GM18867 (cell line): ENCODE data around the gene MGLL.

ENCODE experiments used
- ATAC-seq: cut with Tn5 transposase; IDR thresholded peaks from one replicate; pipeline ENCODE4 v1.9.1; 2021; ENCODE audit warnings: mild to moderate bottlenecking, moderate library complexity; ENCODE audit not compliant: unreplicated experiment

The MGLL gene

DNA sequence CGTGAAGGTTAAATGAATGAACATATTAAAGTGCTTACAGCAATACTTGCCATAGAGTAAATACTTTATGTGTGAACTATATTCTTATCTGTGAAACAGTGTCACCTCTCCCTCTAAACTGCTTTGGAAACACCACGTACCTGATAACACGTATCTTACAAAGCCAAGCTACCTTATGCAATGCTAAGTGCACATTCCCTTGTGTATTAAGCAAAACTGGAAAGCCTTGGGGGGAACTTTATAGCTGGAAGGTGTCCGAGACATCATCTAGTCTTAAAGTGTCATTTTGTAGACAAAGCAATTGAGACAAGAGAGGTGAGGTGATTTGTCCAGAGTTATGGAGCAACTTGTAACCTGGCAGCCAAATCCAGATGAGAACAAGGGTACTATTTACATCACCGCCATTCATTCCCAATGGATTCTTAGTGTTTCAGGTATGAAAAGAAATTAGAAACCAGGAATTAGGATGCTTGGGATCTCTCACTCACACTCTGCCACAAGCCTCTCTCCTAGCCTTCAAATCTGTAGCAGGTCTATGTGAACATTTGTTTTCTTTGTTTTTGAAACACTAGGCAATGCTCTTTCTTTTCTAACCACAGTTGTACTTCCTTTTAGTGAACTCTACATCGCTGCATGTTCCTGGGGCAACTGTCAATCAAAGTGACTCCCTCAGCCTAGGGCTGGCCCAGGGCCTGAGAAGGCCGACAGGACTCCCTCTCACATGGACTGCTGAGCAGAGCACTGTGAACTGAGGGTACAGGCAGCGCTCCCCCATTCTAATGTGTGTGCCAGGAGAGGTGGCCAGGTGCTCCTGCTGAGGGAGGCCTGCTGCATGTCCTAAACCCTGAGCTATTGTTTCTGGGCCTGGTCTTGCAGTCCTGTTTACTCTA lies 13.9 kb upstream of the MGLL start:
- peak; percentile 79 for ATAC-seq

DNA sequence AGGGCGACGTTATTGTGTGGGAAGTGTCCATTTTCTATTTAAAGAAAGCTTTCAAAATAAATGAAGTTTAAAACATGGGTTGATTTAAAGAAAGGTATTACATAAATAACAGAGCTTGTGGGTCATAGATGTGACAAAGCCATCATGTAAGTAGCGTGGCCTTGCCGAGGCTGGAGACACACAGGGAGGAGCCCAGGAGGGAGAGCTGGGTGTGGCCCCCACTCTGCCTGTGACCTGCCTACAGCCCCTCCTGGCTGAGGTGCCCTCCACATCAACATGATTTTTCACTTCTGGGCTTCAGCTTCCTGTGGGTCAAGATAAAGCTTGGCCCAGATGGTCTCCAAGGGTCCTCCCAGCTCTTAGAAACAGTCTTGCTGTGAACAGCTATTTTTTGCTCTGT lies 12.5 kb upstream of the MGLL start:
- peak; percentile 25 for ATAC-seq

DNA sequence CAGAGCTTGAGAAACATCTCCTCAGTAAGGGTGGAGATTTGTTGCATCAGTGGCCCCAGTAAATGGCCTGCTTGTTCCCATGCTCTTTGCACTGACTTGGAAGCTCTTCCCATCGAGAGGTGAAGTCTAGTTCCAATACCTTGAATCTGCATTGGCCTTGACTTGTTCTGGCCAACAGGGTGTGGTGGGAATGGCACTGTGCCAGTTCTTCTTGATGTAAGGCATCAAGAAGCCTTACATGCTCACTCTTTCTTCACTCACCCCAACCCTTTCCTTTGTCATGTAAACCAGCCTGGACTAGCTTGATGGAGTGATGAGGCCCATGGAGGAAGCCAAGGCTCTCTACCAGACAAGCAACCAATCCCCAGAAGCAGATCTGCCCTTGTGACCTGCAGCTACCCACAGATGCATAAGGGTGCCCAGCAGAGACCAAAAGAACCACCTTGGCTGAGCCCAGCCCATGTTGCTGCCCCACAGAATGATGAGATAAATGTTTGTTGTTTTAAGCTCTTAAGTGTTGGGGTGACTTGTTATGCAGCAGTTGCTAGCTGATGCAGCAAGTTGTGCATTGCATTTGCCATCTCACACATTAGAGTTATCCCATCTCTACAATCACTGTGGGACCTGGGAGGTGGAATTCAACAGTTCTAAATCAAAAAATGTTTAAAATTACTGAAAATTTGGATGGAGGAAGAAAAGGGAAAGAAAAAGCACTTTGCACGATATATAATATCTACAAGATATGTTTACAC lies 11.1 kb upstream of the MGLL start:
- ATAC-seq = no peak

- ATAC-seq = no peak
Observed at GRCh38 chr3:127831723-127832172, 9.4 kb upstream of the MGLL start.

DNA sequence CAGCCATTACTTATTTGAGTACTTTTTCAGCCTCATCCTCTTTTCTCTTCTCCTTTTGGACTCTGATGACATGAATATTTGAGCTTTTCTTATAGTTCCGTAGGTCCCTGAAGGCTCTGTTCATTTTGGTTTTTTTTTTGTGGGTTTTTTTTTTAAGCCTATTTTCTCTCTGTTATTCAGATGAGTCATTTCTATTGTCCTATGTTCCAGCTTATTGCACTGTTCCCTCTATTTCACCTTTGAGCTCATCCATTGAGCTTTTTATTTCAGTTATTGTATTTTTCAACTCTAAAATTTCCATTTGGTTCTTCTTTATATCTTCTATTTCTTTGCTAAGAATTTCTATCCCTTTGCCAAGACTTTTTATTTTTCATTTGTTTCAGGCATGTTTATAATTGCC lies 7.2 kb upstream of the MGLL start:
- no peak for ATAC-seq

- no peak for ATAC-seq
Observed at GRCh38 chr3:127827808-127828207, 5.5 kb upstream of the MGLL start.

- no peak for ATAC-seq
Observed at GRCh38 chr3:127825756-127826155, 3.4 kb upstream of the MGLL start.

DNA sequence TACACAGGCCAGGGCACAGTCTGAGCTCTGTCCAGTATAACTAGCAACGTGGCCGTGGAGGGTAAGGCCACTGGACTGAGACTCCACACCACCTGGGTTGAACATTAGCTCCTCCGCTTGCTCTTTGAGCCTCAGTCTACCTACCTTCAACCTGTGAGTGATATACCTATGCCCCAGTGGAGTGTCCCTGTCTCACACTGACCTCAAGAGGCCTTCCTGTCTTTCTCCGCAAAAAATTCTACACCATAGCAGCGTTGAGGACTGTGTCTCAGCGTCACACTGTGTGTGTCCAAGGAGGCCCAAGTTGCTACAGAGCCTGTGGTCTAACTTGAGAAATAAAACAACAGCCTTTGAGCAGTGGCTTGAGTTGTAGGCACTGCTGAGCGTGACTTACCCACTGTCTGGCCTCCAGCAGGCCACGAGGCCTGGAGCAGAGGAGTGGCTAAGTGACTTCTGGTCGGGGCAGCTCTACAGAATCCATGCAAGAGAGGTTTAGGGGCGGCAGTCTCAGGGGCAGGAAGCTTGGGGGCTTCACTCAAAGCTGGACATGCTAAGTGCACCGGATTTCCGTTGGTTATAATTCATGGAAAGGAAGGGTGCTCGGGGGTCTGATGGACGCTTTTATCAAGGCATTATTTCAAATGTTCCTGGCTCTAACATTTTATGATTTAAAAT lies 2.0 kb upstream of the MGLL start:
- no peak for ATAC-seq

GRCh38 chr3:127823426-127823857 lies 1.1 kb upstream of the MGLL start:
- ATAC-seq = no peak

DNA sequence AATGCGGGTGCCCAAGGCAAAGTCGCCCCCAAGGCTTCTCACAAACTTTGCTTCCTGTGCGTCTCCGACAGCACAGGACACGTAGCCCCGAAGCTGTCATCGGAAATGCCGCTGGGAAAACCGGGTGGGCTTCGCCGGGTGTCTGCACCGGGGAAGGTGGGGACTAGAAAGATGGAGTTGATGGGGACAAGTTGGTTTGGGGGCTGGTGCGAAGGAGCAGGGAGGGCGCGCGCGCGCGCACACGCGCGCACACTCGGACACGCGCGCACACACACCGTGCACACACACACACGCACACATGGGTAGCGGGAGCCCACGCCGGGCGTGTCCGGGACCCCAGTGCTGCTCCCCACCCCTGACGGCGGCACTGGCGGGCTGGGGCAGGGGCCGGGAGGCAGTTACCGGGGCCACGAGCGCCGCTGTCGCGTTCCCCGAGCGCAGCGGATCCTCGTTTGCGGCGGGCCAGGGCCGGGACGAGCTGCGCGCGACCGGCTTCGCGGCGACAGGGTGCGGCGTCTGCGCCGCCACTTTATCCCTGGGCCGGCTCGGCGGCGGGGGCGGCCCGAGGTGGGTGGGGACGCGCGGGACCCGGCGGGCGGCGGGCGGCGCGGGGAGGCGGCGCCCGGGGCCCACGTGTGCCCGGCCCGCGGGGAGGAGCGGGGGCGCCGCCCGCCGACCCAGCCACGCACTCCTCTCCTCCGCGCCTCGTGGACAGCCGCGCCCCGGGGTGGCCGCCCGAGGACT lies 539 bp upstream of the MGLL start:
- ATAC-seq = peak; percentile 55

- ATAC-seq = no peak
Observed at GRCh38 chr3:127821394-127821793, 921 bp downstream of the MGLL start.

- ATAC-seq = no peak
Observed at GRCh38 chr3:127820826-127821313, 1.4 kb downstream of the MGLL start.

- no peak for ATAC-seq
Observed at GRCh38 chr3:127820221-127820825, 2.0 kb downstream of the MGLL start.

GRCh38 chr3:127819656-127820055 lies 2.7 kb downstream of the MGLL start:
- ATAC-seq = no peak

- ATAC-seq = no peak
Observed at GRCh38 chr3:127819086-127819485, 3.2 kb downstream of the MGLL start.

GRCh38 chr3:127817406-127817841 lies 4.9 kb downstream of the MGLL start:
- no peak for ATAC-seq

GRCh38 chr3:127816783-127817405 lies 5.4 kb downstream of the MGLL start:
- no peak for ATAC-seq

DNA sequence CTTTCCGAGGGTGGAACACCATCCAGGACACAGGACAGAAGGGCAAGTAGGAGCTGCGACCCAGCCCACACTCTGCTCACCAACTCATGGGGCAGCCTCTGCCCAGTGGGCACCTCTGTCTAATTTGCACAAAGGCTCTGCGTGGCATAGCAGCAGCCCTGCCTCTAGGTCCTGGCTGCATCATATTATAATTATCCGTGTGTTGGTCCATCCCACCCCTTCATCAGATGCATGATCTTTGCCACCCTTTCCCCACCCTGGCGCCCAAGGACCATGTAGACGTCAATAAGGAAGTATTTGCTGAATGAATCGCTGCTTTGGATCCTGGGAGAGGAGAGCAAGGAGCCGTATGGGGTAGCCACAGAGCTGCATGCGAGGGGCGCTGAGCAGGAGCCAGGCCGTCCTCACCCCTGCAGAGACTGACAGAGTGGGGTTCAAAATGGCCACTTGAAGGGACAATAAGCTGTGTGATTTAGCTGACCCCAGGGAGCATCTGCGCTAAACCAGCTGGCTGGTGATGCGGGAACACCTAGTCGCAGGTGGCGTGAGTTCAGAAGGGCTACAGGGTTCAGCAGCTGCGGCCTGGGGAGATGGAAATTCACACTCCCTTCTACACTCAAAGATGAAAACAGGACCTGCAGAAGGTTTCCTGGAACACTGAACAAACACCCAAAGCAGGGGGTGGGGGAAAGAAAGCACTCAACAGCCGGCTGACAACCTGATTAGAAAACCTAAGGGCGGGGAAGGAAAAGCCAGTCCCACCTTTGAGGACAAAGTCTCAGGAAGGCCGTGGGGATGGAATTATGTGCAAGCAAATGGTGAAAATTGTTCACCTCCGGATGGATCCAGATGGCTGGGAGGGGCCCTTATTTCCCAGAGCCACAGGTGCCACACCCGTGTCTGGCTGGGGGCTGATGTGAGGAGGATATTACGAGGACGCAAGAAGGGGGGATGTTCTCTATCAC lies 6.4 kb downstream of the MGLL start:
- ATAC-seq = no peak
